Metanephros (tissue), 2 donors: ENCODE data around the gene ZBTB9. TPM values are rescaled to one million over a fixed set of nuclear protein-coding genes. Genes with fewer than 3 reads are reported as not detected.

Experiments
- small RNA-seq: library from RNA; depleted of rRNA; stranded (forward); fragments of <200 nt; gene quantifications from one replicate; pipeline ENCODE3, GENCODE V24; 2014; ENCODE audit warnings: low replicate concordance
- total RNA-seq: library from RNA; depleted of rRNA; stranded (reverse); fragments of >200 nt; gene quantifications from one replicate; pipeline ENCODE4 v1.2.3, GENCODE V29; 2014

Gene ZBTB9, protein sequence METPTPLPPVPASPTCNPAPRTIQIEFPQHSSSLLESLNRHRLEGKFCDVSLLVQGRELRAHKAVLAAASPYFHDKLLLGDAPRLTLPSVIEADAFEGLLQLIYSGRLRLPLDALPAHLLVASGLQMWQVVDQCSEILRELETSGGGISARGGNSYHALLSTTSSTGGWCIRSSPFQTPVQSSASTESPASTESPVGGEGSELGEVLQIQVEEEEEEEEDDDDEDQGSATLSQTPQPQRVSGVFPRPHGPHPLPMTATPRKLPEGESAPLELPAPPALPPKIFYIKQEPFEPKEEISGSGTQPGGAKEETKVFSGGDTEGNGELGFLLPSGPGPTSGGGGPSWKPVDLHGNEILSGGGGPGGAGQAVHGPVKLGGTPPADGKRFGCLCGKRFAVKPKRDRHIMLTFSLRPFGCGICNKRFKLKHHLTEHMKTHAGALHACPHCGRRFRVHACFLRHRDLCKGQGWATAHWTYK
- 9.3 TPM for total RNA-seq

DNA sequence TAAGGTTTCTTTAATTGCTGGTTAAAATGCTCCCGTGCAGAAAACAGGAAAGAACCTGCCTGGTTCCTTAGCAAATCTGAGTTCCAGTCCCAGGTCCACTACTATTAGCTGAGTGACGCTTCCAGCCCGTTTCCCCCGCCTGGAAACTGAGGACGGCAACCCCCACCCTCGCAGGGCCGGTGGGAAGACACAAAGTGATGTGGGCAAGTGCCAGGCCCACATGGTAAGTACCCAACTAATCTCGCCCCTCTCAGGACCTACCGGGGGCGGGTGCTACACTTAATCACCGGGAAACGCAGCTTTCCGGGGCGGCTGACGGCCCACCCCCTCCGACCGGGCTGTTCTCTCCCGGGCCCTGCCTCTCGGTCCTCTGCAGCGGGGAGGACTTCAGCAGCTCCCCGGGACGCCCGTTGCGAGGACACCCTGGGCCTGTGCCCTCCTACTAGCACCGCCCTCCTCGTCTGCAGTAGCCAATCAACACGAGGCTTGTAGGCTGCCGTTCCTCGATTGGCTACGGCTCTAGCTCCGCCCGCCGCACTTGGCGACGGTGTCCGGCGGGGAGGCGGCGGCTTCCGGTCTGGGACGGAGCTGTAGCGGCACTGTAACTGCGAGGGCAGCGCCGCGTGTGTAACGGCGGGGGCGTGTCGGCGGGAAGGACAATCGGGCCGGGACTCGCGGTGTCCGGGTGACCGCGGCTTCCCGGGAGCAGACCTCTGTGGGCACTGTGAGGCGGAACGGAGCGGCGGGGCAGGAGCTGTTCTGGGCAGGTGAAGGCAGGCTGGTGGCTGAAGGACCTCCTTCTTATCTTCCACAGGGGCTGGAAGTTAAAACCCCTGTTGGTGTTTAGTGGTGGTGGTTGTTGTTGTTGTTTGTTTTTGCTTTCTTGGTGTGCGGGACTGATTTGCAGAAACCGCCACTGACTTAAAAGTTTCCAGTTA, at the start of gene ZBTB9:
TSS of gene ZBTB9 (plus strand) at position 568 of the 938 bp plus-strand sequence. CDS start 525 bp downstream, outside the sequence.

DNA sequence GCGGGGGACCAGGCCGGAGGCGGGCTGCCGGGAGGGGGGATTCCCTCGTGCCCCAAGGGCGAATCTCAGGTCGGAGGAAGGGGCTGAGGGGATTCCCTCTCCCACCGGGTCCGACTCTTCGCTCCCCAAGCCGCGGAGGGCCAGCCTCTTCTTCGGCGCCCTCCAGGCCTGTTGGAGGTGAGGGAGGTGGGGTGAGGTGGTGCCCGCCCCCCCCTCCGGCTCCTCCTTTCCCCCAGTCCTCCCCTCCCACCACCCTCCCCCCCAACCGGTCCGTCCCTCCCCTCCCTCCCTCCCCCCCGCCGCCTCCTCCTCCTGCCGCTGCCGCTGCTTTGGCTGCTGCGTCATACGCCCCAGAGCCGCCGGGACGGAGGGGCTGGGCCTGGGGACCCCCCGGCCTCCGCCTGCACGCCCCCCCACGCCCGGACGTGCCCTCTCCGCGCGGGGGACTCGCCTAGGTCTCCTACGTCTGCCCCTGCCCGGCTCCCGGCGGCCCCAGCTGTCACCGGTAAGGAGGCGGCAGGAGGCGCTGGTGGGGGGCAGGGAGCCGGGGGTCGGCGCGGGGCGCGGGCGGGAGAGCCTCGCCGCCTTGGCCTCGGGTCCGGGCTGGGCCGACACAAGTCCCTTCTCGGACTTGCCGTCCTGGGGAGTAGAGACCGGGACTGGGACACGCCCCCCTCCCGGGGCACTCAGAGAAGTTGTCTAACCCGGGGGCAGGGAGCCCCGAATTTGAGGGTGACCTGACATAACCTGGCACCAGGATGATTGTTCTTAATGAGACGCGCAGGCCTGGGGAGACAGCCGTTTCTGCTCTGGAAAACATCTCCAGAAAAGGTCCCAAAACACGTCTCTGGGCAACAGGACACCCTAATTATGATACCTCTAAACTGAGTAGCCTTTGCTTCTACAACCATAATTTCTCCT, 43.4 kb upstream of the ZBTB9 start, which contains the start of gene PHF1:
TSS of gene PHF1 (plus strand) at position 304 of the 921 bp plus-strand sequence. CDS start 1,250 bp downstream, outside the sequence.

DNA sequence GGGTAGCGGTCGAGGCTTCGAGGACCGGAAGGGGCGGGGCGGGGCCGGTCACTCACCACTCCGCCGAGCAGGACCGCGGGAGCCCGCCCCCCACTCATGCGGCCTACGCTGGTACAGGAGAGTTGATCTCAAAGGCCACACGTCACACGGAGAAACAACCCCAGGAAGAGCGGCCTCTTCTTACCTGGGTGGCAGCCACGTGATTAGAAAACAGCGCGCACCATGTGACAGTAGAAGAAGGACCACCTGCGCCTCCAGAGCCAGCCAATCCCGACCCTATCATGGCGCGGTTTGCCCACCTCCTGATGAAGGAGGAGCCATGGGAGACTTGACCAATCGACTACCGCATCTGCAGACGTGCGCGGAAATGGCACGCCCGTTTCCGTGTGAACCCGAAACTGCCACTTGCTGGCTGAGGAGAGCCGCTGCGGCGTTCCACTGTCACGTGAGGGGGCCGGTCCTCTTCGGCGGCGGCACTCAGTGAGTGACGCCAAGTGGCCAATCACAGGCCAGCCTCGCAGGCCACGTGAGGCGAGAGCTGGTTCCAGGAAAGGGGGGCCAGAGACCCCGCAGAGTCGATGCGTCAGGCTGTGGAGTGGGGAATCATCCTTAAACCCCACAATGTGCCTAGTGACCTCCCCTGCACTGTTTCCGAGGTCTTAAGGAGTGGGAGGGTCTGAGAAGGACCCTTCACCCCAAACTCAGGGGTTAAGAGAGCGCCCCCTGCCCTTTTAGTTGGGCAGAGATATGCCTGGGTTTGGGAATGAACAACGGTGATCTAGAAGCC, 36.3 kb upstream of the ZBTB9 start, which contains the start of gene CUTA:
TSS of gene CUTA (minus strand) at position 205 of the 787 bp plus-strand sequence. CDS start at position 98, 107 bp downstream.

DNA sequence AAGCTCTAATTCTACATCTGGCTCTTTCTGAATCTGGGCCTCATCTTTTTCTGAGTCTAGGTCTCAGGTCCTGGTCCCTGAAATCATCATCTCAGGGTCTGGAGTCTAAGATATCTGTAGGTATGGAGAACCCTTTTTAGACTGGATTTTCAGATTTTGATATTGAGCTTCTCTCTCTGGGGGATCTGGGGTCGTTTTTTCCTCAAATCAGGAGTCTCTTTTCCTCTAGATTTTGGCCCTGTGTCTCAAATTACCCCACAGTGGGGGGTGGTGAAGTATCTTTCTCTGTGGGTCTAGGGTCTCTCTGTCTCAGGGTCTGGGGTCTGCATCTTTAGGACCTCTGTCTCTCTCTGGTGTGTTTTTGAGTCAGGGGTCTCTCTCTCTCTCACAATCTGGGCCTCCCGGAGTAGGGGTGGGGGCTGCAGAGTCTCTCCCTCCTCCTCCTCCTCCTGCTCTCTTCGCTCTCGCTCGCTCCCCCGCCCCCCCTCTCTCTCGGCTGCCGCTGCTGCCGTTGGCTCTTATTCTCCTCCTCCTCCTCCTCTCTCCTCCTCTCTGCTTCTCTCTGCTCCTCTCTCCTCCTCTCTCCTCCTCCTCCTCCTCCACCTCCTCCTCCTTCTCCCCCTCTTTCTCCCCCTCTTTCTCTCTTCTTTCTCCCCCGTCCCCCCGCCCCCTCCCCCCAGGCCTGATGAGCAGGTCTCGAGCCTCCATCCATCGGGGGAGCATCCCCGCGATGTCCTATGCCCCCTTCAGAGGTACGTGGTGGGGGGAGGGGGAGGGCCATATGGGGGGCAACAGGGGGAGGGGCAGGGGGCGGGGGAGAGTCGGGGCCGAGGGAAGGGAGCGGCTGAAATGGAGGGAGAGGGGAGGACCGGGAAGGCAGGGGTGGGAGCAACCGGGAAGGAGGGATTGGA, 34.5 kb upstream of the ZBTB9 start, which contains the start of gene SYNGAP1:
TSS of gene SYNGAP1 (plus strand) at position 486 of the 911 bp plus-strand sequence. CDS start at position 686, 200 bp downstream.

Small RNAs within 50 kb of the gene (small RNA-seq; reads per million reads assigned to genes)
- gene ZBTB9: not detected

Other genes with a start within 250 kb of the ZBTB9 start
- gene HSD17B8, start 249.9 kb upstream of the ZBTB9 start, total RNA-seq: 21.0 TPM
- gene RING1, start 246.1 kb upstream of the ZBTB9 start, total RNA-seq: 39.8 TPM
- 54.4 TPM for gene VPS52, start 182.7 kb upstream of the ZBTB9 start, total RNA-seq
- 3,162 TPM for gene RPS18, start 182.5 kb upstream of the ZBTB9 start, total RNA-seq
- 7.9 TPM for gene B3GALT4, start 177.5 kb upstream of the ZBTB9 start, total RNA-seq
- 49.3 TPM for gene WDR46, start 165.3 kb upstream of the ZBTB9 start, total RNA-seq
- 22.1 TPM for gene PFDN6, start 165.0 kb upstream of the ZBTB9 start, total RNA-seq
- gene RGL2, start 155.6 kb upstream of the ZBTB9 start, total RNA-seq: 72.4 TPM
- gene TAPBP, start 140.5 kb upstream of the ZBTB9 start, total RNA-seq: 81.6 TPM
- gene ZBTB22, start 136.8 kb upstream of the ZBTB9 start, total RNA-seq: 24.2 TPM
- 28.7 TPM for gene DAXX, start 131.6 kb upstream of the ZBTB9 start, total RNA-seq
- 17.9 TPM for gene KIFC1, start 62.8 kb upstream of the ZBTB9 start, total RNA-seq
- 27.0 TPM for gene PHF1, start 43.6 kb upstream of the ZBTB9 start, total RNA-seq
- 106 TPM for gene CUTA, start 36.5 kb upstream of the ZBTB9 start, total RNA-seq
- gene SYNGAP1, start 34.5 kb upstream of the ZBTB9 start, total RNA-seq: 14.3 TPM
- gene BAK1, start 125.7 kb downstream of the ZBTB9 start, total RNA-seq: 18.8 TPM
- 13.8 TPM for gene ITPR3, start 166.7 kb downstream of the ZBTB9 start, total RNA-seq